Cardiac fibroblast (primary cell): ENCODE results near the gene REXO5.

Experiments
- DNase-seq, 2 donors: peaks; one replicate each; pipeline versions ENCODE4 v3.0.0 to v3.0.0-alpha.2; 2010; ENCODE audit warnings: low read depth in 2 of 2
- H3K4me3 ChIP-seq, 2 donors: replicated peaks in 1 of 2; 1 replicate in 1 of 2; 2 replicates in 1 of 2; pipeline ENCODE4 v1.5.1; 2011; ENCODE audit warnings: low read depth in 2 of 2, low read length in 2 of 2, mild to moderate bottlenecking in 2 of 2, moderate library complexity in 1 of 2
- CTCF ChIP-seq: IDR thresholded peaks from one replicate; pipeline ENCODE4 v1.5.1; 2011; ENCODE audit warnings: low read depth, mild to moderate bottlenecking, low read length, inconsistent platforms

Gene REXO5

GRCh38 chr16:20846551-20846950, 40.2 kb downstream of the REXO5 start:
- no peak for TF ChIP-seq CTCF
- no peak overlapping the region for H3K4me3 ChIP-seq
- no peak for DNase-seq

GRCh38 chr16:20847550-20847949, 41.2 kb downstream of the REXO5 start:
- DNase-seq, result no peak
- no peak for TF ChIP-seq CTCF
- no peak overlapping the region for H3K4me3 ChIP-seq

GRCh38 chr16:20849589-20850390, 43.5 kb downstream of the REXO5 start:
- peak; percentile 76 to 82 for DNase-seq
- peak; percentile 99 for TF ChIP-seq CTCF
- H3K4me3 ChIP-seq, result no peak overlapping the region

GRCh38 chr16:20850981-20851380, 44.7 kb downstream of the REXO5 start:
- DNase-seq, result peak; percentile 46 to 48
- TF ChIP-seq CTCF, result no peak
- H3K4me3 ChIP-seq, result no peak overlapping the region

- no peak overlapping the region for H3K4me3 ChIP-seq
- DNase-seq, result peak; percentile 98 to 99
- no peak for TF ChIP-seq CTCF
Observed at GRCh38 chr16:20851601-20852000, 45.3 kb downstream of the REXO5 start.

GRCh38 chr16:20853143-20853542, 46.8 kb downstream of the REXO5 start:
- peak; percentile 31 to 47 for DNase-seq
- H3K4me3 ChIP-seq, result no peak overlapping the region
- TF ChIP-seq CTCF, result no peak
